Vagina (tissue), 2 donors: Measurements from ENCODE around the gene TECR.

Source experiments
- POLR2A ChIP-seq, 2 donors: fragments of 450-650 bp; IDR thresholded peaks; one replicate each; pipeline ENCODE4 v1.6.1; 2017; ENCODE audit warnings: antibody characterized with exemption in 2 of 2, mild to moderate bottlenecking in 2 of 2, moderate library complexity in 2 of 2
- TF ChIP-seq, protein P1 (sequence below), 3 experiments: fragments of 450-650 bp in 2 of 3; fragments of 200-600 bp in 1 of 3; sonication (generic) in 1 of 3; IDR thresholded peaks; one replicate each; pipeline ENCODE4 v1.5.1; 2017 to 2019; ENCODE audit warnings: antibody characterized with exemption in 3 of 3, mild to moderate bottlenecking in 2 of 3, moderate library complexity in 2 of 3

DNA sequence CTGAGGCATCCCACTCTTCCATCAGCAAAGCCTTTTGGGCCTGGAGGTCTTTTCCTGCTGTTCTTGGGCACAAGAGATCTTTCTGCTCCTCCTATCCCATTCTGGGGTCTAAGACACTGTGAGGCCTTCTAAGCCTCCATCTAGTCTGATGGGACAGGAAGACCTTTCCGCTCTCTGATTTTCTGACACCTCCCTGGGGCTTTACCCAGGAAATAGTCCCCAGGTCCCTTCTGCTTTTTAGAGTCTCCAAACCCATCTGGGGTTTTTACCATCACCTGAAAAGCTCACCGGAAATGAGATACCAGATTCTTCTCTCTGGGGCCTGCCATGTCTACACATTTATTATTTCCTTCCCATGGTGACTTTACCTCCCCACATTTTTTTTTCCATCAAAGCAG is 74.6 kb downstream of the TECR start:
- no peak for TF ChIP-seq POLR2A (IDR thresholded peaks at IDR 0.05)
- TF ChIP-seq, protein P1, sequence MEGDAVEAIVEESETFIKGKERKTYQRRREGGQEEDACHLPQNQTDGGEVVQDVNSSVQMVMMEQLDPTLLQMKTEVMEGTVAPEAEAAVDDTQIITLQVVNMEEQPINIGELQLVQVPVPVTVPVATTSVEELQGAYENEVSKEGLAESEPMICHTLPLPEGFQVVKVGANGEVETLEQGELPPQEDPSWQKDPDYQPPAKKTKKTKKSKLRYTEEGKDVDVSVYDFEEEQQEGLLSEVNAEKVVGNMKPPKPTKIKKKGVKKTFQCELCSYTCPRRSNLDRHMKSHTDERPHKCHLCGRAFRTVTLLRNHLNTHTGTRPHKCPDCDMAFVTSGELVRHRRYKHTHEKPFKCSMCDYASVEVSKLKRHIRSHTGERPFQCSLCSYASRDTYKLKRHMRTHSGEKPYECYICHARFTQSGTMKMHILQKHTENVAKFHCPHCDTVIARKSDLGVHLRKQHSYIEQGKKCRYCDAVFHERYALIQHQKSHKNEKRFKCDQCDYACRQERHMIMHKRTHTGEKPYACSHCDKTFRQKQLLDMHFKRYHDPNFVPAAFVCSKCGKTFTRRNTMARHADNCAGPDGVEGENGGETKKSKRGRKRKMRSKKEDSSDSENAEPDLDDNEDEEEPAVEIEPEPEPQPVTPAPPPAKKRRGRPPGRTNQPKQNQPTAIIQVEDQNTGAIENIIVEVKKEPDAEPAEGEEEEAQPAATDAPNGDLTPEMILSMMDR (IDR thresholded peaks at IDR 0.05), result no peak
